ENCODE data around the gene CACNB2.
"Not testable (repeated sequence)": the region's sequence is repeated elsewhere in the genome, so short reads cannot be mapped to it uniquely, and the experiment has no call there.

Gene CACNB2

GRCh38 chr10:18532881-18533535, 392.8 kb downstream of the CACNB2 start:
- DNase-seq: no peak

- no peak for DNase-seq
Measured at GRCh38 chr10:18533896-18534295, 393.7 kb downstream of the CACNB2 start.

- DNase-seq: no peak
Measured at GRCh38 chr10:18539335-18539734, 399.1 kb downstream of the CACNB2 start.

GRCh38 chr10:18540195-18540594, 400.0 kb downstream of the CACNB2 start:
- no peak for DNase-seq

GRCh38 chr10:18542832-18543231, 402.6 kb downstream of the CACNB2 start:
- DNase-seq: no peak

- no peak for DNase-seq
Measured at GRCh38 chr10:18545621-18546305, 405.5 kb downstream of the CACNB2 start.

GRCh38 chr10:18549105-18549504, 408.9 kb downstream of the CACNB2 start:
- DNase-seq: no peak

- DNase-seq: no peak
Measured at GRCh38 chr10:18551473-18551872, 411.2 kb downstream of the CACNB2 start.

- no peak for DNase-seq
Measured at GRCh38 chr10:18554479-18554878, 414.3 kb downstream of the CACNB2 start.

- no peak for DNase-seq
Measured at GRCh38 chr10:18556522-18557147, 416.4 kb downstream of the CACNB2 start.

- no peak for DNase-seq
Measured at GRCh38 chr10:18557960-18558359, 417.7 kb downstream of the CACNB2 start.

GRCh38 chr10:18561861-18562551, 421.8 kb downstream of the CACNB2 start:
- DNase-seq: no peak

- no peak for DNase-seq
Measured at GRCh38 chr10:18563003-18563726, 422.9 kb downstream of the CACNB2 start.

- DNase-seq: no peak
Measured at GRCh38 chr10:18565006-18565405, 424.8 kb downstream of the CACNB2 start.

GRCh38 chr10:18566177-18566576, 426.0 kb downstream of the CACNB2 start:
- no peak for DNase-seq

- DNase-seq: no peak
Measured at GRCh38 chr10:18567343-18567856, 427.2 kb downstream of the CACNB2 start.

GRCh38 chr10:18570386-18570785, 430.2 kb downstream of the CACNB2 start:
- DNase-seq: not testable (repeated sequence)

- no peak for DNase-seq
Measured at GRCh38 chr10:18571076-18571475, 430.9 kb downstream of the CACNB2 start.

- no peak for DNase-seq
Measured at GRCh38 chr10:18571780-18572179, 431.6 kb downstream of the CACNB2 start.

- DNase-seq: no peak
Measured at GRCh38 chr10:18572959-18573561, 432.8 kb downstream of the CACNB2 start.

- DNase-seq: no peak
Measured at GRCh38 chr10:18576586-18576985, 436.4 kb downstream of the CACNB2 start.
